Measurements from ENCODE around the gene ADAMTS9. TPM values are rescaled to one million over a fixed set of nuclear protein-coding genes. Genes with fewer than 3 reads are reported as not detected.

Gene ADAMTS9
- total and polyA plus RNA-seq, 7 donors = 1.2 to 61.6 (median 16.1) TPM

DNA sequence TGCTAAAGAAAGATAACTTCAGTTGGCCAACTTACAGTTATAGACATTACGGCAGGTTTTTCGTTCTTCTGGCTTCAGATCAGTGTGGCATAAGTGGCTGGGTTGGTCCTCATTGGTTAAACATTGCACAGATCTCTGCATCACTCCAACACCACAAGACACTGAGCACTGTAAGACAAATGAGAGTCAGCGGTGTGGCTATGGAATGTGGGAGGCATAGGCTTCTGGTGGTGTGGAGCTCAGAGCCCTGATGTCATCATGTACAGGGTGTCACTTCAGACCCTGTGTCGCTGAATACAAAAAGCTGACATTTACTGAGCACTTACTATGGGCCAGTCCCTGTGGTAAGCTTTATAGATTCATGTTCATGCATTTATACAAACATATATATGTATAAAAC lies 146.0 kb downstream of the ADAMTS9 start:
- Histone ChIP-seq H3K27me3 (no peaks in the 10 kb centered on the region), H3K36me3 (peaks cover 0 to 13% (median 4%) of the 10 kb centered on the region in 4 donors), H3K4me1 (peaks cover 0 to 37% (median 32%) of the 10 kb centered on the region in 4 donors), H3K27ac (no peak overlapping the region), H3K4me3 (no peak overlapping the region), H3K9me3 (no peaks in the 10 kb centered on the region)
- no peak for TF ChIP-seq POLR2AphosphoS5 (IDR thresholded peaks at IDR 0.05)
- TF ChIP-seq POLR2A (IDR thresholded peaks at IDR 0.05) = no peak
- TF ChIP-seq EP300 (IDR thresholded peaks at IDR 0.05) = no peak
- TF ChIP-seq, protein P1, sequence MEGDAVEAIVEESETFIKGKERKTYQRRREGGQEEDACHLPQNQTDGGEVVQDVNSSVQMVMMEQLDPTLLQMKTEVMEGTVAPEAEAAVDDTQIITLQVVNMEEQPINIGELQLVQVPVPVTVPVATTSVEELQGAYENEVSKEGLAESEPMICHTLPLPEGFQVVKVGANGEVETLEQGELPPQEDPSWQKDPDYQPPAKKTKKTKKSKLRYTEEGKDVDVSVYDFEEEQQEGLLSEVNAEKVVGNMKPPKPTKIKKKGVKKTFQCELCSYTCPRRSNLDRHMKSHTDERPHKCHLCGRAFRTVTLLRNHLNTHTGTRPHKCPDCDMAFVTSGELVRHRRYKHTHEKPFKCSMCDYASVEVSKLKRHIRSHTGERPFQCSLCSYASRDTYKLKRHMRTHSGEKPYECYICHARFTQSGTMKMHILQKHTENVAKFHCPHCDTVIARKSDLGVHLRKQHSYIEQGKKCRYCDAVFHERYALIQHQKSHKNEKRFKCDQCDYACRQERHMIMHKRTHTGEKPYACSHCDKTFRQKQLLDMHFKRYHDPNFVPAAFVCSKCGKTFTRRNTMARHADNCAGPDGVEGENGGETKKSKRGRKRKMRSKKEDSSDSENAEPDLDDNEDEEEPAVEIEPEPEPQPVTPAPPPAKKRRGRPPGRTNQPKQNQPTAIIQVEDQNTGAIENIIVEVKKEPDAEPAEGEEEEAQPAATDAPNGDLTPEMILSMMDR (IDR thresholded peaks at IDR 0.05) = no peak
- intact Hi-C loops (cut with DNase I) = no loop called here
- no peak for DNase-seq
- 91 to 96% methylated on average over 4 of the region's 4 CpGs for WGBS, 2 donors

DNA sequence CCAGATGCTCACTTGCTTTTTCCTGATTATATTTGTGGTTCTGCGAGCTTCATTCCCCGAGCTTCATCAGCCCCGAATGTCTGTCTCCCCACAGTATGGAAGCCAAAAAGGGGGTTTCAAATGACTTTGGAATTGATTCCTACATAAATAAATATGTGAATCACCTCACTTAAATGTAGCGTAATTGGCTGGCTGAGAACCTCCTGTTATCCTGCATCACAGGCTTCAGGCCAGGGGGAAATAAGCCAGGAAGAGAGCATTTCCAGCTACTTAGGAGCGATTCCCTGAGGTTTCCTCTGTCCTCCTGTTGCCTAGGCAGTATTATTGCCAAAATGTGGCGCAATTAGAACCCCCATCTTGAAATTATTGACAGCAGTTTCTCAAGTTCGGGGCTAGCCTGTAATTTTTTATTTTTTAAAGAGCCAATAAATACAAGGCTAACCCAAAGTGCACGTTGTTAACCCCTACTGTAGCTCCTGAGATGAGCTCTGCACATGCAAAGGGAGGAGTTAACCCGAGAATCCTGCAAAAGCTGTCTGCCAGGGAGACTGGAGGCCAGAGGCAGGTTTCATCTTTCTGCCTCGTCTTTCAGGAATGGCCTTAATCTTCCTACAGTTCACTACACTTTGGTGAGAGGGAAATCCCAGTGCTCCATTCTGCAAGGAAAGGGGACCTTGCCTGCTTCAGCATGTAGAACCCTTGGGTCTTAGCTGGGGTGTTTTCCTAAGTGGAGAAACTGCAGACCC lies 148.2 kb downstream of the ADAMTS9 start:
- Histone ChIP-seq H3K27ac (peak overlapping the region; percentile 68 to 81 (median 74)), H3K36me3 (peaks cover 0 to 8% (median 4%) of the 10 kb centered on the region in 4 donors), H3K9me3 (no peaks in the 10 kb centered on the region), H3K27me3 (no peaks in the 10 kb centered on the region), H3K4me3 (peak overlapping the region in 1 of 4 donors; percentile 3), H3K4me1 (peaks cover 0 to 37% (median 30%) of the 10 kb centered on the region in 4 donors)
- WGBS, 2 donors = 57 to 77% methylated on average over 10 of the region's 10 CpGs
- TF ChIP-seq, protein P1 (IDR thresholded peaks at IDR 0.05) = no peak
- TF ChIP-seq EP300 (IDR thresholded peaks at IDR 0.05) = peak in 2 of 4 donors; percentile 38 to 40
- TF ChIP-seq POLR2AphosphoS5 (IDR thresholded peaks at IDR 0.05) = peak; percentile 36 to 61 (median 58)
- peak; percentile 89 for DNase-seq
- intact Hi-C loops (cut with DNase I) = loop anchor here (10.0 kb wide), 3 partner anchors 205 to 475 kb away; no protein-coding TSS in a partner anchor

DNA sequence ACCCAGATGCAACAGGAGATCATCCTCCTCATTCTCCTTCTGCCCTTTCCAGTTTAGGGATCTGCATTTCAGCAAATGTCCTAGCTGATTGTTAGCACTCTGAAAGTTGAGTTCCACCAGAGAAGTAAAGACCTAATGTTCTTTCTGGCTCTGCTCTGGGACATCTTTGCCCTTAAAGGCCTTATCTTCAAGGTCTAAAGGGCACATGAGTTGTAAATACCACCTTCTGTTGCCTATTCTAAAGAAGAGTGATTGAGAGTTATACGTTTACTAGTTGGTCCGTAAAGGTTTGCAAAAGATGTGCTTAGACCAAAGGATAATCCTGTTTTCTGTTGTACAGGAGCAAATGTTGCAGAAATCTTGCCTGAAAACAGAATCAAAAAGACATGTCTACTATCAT lies 151.6 kb downstream of the ADAMTS9 start:
- Histone ChIP-seq H3K36me3 (peaks cover 0 to 5% (median 2%) of the 10 kb centered on the region in 4 donors), H3K27ac (peak overlapping the region in 2 of 4 donors; percentile 76 to 81)
- intact Hi-C loops (cut with DNase I) = loop anchor here (10.0 kb wide), 3 partner anchors 209 to 479 kb away; no protein-coding TSS in a partner anchor

DNA sequence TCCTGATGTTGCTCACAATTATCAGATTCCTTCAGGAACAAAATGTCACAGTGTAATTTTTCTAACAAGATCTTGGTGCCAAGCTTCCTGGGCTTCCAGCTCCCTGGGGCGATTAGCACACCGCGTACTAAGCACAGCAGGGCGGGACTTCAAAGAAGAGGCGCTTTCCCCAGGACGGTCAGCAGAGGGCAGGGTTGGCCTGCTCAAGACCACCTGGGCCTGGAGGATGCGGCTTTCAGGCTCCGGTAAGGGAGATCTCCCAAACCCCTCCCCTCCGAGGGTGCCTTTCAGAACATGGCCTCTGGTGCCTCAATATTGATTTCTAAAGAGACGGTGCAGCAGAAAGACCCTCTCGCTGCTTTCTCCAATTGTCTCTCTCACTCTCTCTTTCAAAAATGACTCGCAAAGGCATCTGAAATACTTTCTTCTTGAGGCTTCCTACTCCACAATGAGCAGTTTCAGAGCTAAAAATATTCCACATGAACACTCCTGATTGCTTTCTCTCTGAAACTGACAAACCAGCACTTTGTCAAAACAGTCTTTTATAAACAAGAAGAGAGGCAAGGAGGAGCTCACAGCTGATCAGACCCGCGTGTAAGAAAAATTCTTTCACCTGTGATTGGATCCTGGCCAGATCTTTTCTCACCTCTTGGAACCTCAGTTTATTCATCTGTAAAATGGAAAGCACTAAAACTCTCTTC lies 154.0 kb downstream of the ADAMTS9 start:
- 12 to 20% methylated on average over 14 of the region's 14 CpGs for WGBS, 2 donors
- no peak overlapping the region for H3K4me3 ChIP-seq
- intact Hi-C loops (cut with DNase I) = loop anchor here (1.0 to 10.0 kb wide), 8 partner anchors 153 to 1199 kb away; partner anchors contain the start of gene ADAMTS9

More for the DNA sequence above, 151.6 kb downstream of the ADAMTS9 start:
- WGBS, 2 donors = 35 to 84% methylated on average over 2 of the region's 2 CpGs
- DNase-seq = no peak
- no peaks in the 10 kb centered on the region for H3K27me3 ChIP-seq
- TF ChIP-seq POLR2AphosphoS5 (IDR thresholded peaks at IDR 0.05) (no peak), POLR2A (IDR thresholded peaks at IDR 0.05) (no peak), EP300 (IDR thresholded peaks at IDR 0.05) (no peak)
- TF ChIP-seq, protein P1 (IDR thresholded peaks at IDR 0.05) = no peak
- H3K4me1 ChIP-seq = peaks cover 0 to 53% (median 39%) of the 10 kb centered on the region in 4 donors
- no peaks in the 10 kb centered on the region for H3K9me3 ChIP-seq
- no peak overlapping the region for H3K4me3 ChIP-seq

More for the DNA sequence above, 154.0 kb downstream of the ADAMTS9 start:
- DNase-seq = peak; percentile 98
- Histone ChIP-seq H3K27me3 (no peaks in the 10 kb centered on the region), H3K27ac (peak overlapping the region; percentile 60 to 81 (median 68)), H3K4me1 (peaks cover 0 to 41% (median 22%) of the 10 kb centered on the region in 4 donors), H3K9me3 (no peaks in the 10 kb centered on the region), H3K36me3 (no peaks in the 10 kb centered on the region)
- TF ChIP-seq EP300 (IDR thresholded peaks at IDR 0.05) = peak in 3 of 4 donors; percentile 10 to 81 (median 77)
- peak; percentile 23 to 81 (median 60) for TF ChIP-seq POLR2AphosphoS5 (IDR thresholded peaks at IDR 0.05)
- no peak for TF ChIP-seq POLR2A (IDR thresholded peaks at IDR 0.05)
- TF ChIP-seq, protein P1 (IDR thresholded peaks at IDR 0.05) = peak; percentile 81 to 87 (median 85)

Data from sigmoid colon (tissue), 7 donors.